ENCODE data around the gene HSPH1.
"Not testable (repeated sequence)": the region's sequence is repeated elsewhere in the genome, so short reads cannot be mapped to it uniquely, and the experiment has no call there.

GRCh38 chr13:31177813-31178495, 16.2 kb upstream of the HSPH1 start:
- TF ChIP-seq, protein P1, sequence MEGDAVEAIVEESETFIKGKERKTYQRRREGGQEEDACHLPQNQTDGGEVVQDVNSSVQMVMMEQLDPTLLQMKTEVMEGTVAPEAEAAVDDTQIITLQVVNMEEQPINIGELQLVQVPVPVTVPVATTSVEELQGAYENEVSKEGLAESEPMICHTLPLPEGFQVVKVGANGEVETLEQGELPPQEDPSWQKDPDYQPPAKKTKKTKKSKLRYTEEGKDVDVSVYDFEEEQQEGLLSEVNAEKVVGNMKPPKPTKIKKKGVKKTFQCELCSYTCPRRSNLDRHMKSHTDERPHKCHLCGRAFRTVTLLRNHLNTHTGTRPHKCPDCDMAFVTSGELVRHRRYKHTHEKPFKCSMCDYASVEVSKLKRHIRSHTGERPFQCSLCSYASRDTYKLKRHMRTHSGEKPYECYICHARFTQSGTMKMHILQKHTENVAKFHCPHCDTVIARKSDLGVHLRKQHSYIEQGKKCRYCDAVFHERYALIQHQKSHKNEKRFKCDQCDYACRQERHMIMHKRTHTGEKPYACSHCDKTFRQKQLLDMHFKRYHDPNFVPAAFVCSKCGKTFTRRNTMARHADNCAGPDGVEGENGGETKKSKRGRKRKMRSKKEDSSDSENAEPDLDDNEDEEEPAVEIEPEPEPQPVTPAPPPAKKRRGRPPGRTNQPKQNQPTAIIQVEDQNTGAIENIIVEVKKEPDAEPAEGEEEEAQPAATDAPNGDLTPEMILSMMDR (IDR thresholded peaks at IDR 0.05), result not testable (repeated sequence)
- not testable (repeated sequence) for TF ChIP-seq POLR2A (IDR thresholded peaks at IDR 0.05)

Data from heart left ventricle (tissue), 13 donors.